GM12878 (cell line): ENCODE measurements around the gene POSTN. TPM values are rescaled to one million over a fixed set of nuclear protein-coding genes. Genes with fewer than 3 reads are reported as not detected.

Experiments used
- ATAC-seq: fragments of 200-7000 bp; cut with Tn5 transposase; 3 replicates; pipeline ENCODE4 v1.9.1; 2020; ENCODE audit warnings: mild to moderate bottlenecking, moderate library complexity
- BruUV-seq: library from RNA; stranded (reverse); fragments of 400-500 nt; replicated peaks from 2 replicates; lab custom pipeline; 2021; lab: Mats Ljungman, UMichigan
- CTCF ChIA-PET: fragments of 300-600 bp; sonication (Branson Sonifier 250); formaldehyde crosslinking; extraction: SDS; loops from one replicate; lab custom pipeline; 2021; ENCODE audit warnings: inconsistent platforms; lab: Yijun Ruan, JAX
- POLR2A ChIA-PET: fragments of 350-600 bp; formaldehyde crosslinking; extraction: SDS; loops from one replicate; lab custom pipeline; 2021; ENCODE audit warnings: inconsistent platforms; lab: Charles Lee
- RAD21 ChIA-PET: fragments of 300-600 bp; sonication (Branson Sonifier 250); formaldehyde crosslinking; loops from one replicate; lab custom pipeline; 2023; ENCODE audit warnings: antibody characterized with exemption; ENCODE audit not compliant: unreplicated experiment; lab: Charles Lee
- SMC1A ChIA-PET: fragments of 300-600 bp; sonication (Branson Sonifier 250); formaldehyde crosslinking; loops from one replicate; lab custom pipeline; 2023; ENCODE audit not compliant: unreplicated experiment, uncharacterized antibody; lab: Charles Lee
- DNase-seq: peaks from one replicate; pipeline ENCODE4 v3.0.0-alpha.2; 2011; ENCODE audit warnings: low read depth, low spot score
- FAIRE-seq: peaks from 3 replicates; lab custom pipeline; 2011; peaks lifted over from hg19 to GRCh38; lab: Jason Lieb, UNC
- H2AFZ ChIP-seq: 2 replicates; pipeline ENCODE4 v1.6.0; 2011; ENCODE audit warnings: low read depth, low read length, control low read depth; ENCODE audit not compliant: control insufficient read depth
- H3K27ac ChIP-seq: 2 replicates; pipeline ENCODE4 v1.5.1; 2011; ENCODE audit warnings: control low read depth; ENCODE audit not compliant: control insufficient read depth, insufficient read depth
- H3K27me3 ChIP-seq, 2 experiments: replicated peaks in 1 of 2; 2 replicates each; pipeline versions ENCODE4 v1.6.0 to v1.6.1; 2011; ENCODE audit warnings: low read length in 1 of 2; ENCODE audit not compliant: control insufficient read depth in 2 of 2, insufficient read depth in 2 of 2
- H3K36me3 ChIP-seq, 2 experiments: 2 replicates each; pipeline ENCODE4 v1.5.1; 2011; ENCODE audit warnings: low read length in 1 of 2; ENCODE audit not compliant: control insufficient read depth in 2 of 2, insufficient read depth in 2 of 2
- H3K4me1 ChIP-seq: 2 replicates; pipeline ENCODE4 v1.6.1; 2011; ENCODE audit warnings: mild to moderate bottlenecking, low read length, moderate library complexity, mixed read lengths; ENCODE audit not compliant: control insufficient read depth, insufficient read depth
- H3K4me2 ChIP-seq: 2 replicates; pipeline ENCODE4 v1.6.0; 2011; ENCODE audit warnings: control low read depth; ENCODE audit not compliant: control insufficient read depth, insufficient read depth
- H3K4me3 ChIP-seq: fragments of 200-600 bp; sonication (generic); 2 replicates; pipeline ENCODE4 v1.5.1; 2016
- H3K79me2 ChIP-seq: 2 replicates; pipeline ENCODE4 v1.6.0; 2011; ENCODE audit warnings: low read length; ENCODE audit not compliant: control insufficient read depth, insufficient read depth
- H3K9ac ChIP-seq: 2 replicates; pipeline ENCODE4 v1.8.0; 2011; ENCODE audit warnings: low read length, control low read depth, mixed read lengths; ENCODE audit not compliant: control insufficient read depth, insufficient read depth
- H3K9me3 ChIP-seq: replicated peaks from 3 replicates; pipeline ENCODE4 v1.5.1; 2011; ENCODE audit warnings: mild to moderate bottlenecking, low read length; ENCODE audit not compliant: control insufficient read depth, insufficient read depth
- H4K20me1 ChIP-seq: 2 replicates; pipeline ENCODE4 v1.6.0; 2011; ENCODE audit not compliant: control insufficient read depth, insufficient read depth
- CREM ChIP-seq: IDR thresholded peaks from 2 replicates; pipeline ENCODE4 v1.6.1; 2014; ENCODE audit warnings: antibody characterized with exemption, low read depth
- FOXK2 ChIP-seq: fragments of 450-650 bp; IDR thresholded peaks from 2 replicates; pipeline ENCODE4 v1.6.1; 2017; ENCODE audit warnings: mild to moderate bottlenecking, moderate library complexity
- FOXM1 ChIP-seq: IDR thresholded peaks from 2 replicates; pipeline ENCODE4 v1.6.1; 2012; ENCODE audit warnings: low read depth, mild to moderate bottlenecking, inconsistent platforms, low read length, moderate library complexity
- GATAD2B ChIP-seq: fragments of 450-650 bp; conservative IDR thresholded peaks from 2 replicates; pipeline ENCODE4 v1.6.1; 2017; ENCODE audit warnings: low read depth, mild to moderate bottlenecking, moderate library complexity
- HCFC1 ChIP-seq: fragments of 150-350 bp; IDR thresholded peaks from 2 replicates; pipeline ENCODE4 v1.6.1; 2014; ENCODE audit warnings: low read length
- MYC ChIP-seq: IDR thresholded peaks from 2 replicates; pipeline ENCODE4 v1.6.1; 2011; ENCODE audit warnings: mild to moderate bottlenecking, low read length, moderate library complexity, inconsistent platforms; ENCODE audit not compliant: insufficient read depth, insufficient replicate concordance, insufficient read length, severe bottlenecking
- PAX8 ChIP-seq: fragments of 450-650 bp; IDR thresholded peaks from 2 replicates; pipeline ENCODE4 v1.6.1; 2017; ENCODE audit warnings: mild to moderate bottlenecking, moderate library complexity
- RAD21 ChIP-seq: IDR thresholded peaks from 2 replicates; pipeline ENCODE4 v1.6.1; 2011; ENCODE audit warnings: mild to moderate bottlenecking, low read depth, low read length, moderate library complexity; ENCODE audit not compliant: insufficient read depth
- RCOR1 ChIP-seq: conservative IDR thresholded peaks from 2 replicates; pipeline ENCODE4 v1.6.1; 2012; ENCODE audit warnings: low read depth, low read length, improper control_type of control experiment
- RELA ChIP-seq: fragments of 450-650 bp; IDR thresholded peaks from 2 replicates; pipeline ENCODE4 v1.8.0; 2014; ENCODE audit warnings: borderline replicate concordance; ENCODE audit not compliant: partially characterized antibody
- SIN3A ChIP-seq: IDR thresholded peaks from 2 replicates; pipeline ENCODE4 v1.6.1; 2012; ENCODE audit warnings: low read depth, low read length, improper control_type of control experiment
- SMC3 ChIP-seq: IDR thresholded peaks from 2 replicates; pipeline ENCODE4 v1.6.1; 2011; ENCODE audit warnings: low read length, improper control_type of control experiment, borderline replicate concordance
- STAT1 ChIP-seq: fragments of 450-650 bp; conservative IDR thresholded peaks from 2 replicates; pipeline ENCODE4 v1.6.1; 2014; ENCODE audit warnings: antibody characterized with exemption, mild to moderate bottlenecking
- TBL1XR1 ChIP-seq: IDR thresholded peaks from 2 replicates; pipeline ENCODE4 v1.6.1; 2012; ENCODE audit warnings: low read depth, low read length, improper control_type of control experiment
- USF2 ChIP-seq: IDR thresholded peaks from 2 replicates; pipeline ENCODE4 v1.6.1; 2011; ENCODE audit warnings: low read depth, low read length, improper control_type of control experiment, borderline replicate concordance
- YBX1 ChIP-seq: fragments of 450-650 bp; IDR thresholded peaks from 2 replicates; pipeline ENCODE4 v1.6.1; 2016; ENCODE audit warnings: antibody characterized with exemption
- ZNF24 ChIP-seq: fragments of 450-650 bp; IDR thresholded peaks from 2 replicates; pipeline ENCODE4 v1.6.1; 2017; ENCODE audit warnings: antibody characterized with exemption, mild to moderate bottlenecking
- ZZZ3 ChIP-seq: IDR thresholded peaks from 2 replicates; pipeline ENCODE4 v1.6.1; 2011; ENCODE audit warnings: low read depth; ENCODE audit not compliant: control insufficient read depth, insufficient read length
- WGBS: methylation state at CpG from one replicate; pipeline ENCODE4 v1.1.6; 2016; ENCODE audit warnings: low lambda C conversion rate; ENCODE audit not compliant: insufficient replicate concordance, insufficient coverage; ENCODE audit errors: missing lambda C conversion rate; 5-methylcytosine and 5-hydroxymethylcytosine counted together
- in situ Hi-C: fragments of 300-500 bp; cut with MboI; formaldehyde crosslinking; loops from 9 replicates; pipeline ENCODE4 v1.14.3; 2018; ENCODE audit warnings: mixed read lengths
- intact Hi-C: fragments of 100-400 bp; cut with micrococcal nuclease; formaldehyde crosslinking; loops from one replicate; pipeline ENCODE4 v1.14.2; 2022; ENCODE audit not compliant: unreplicated experiment
- polyA plus RNA-seq, 11 experiments: library from polyadenylated mRNA; depleted of rRNA in 4 of 11; unstranded in 6 of 11; stranded (reverse) in 5 of 11; fragments of >200 nt; fragmentation: Nextera tagmentation in 4 of 11; fragmentation: Illumina TruSeq in 1 of 11; extraction: Ambion mirVana in 4 of 11; extraction: Trizol in 1 of 11; gene quantifications; 1 replicate in 1 of 11; 2 replicates in 10 of 11; pipeline versions ENCODE4 v1.2.1 to v1.2.3, GENCODE V29; 2011 to 2016; ENCODE audit warnings: inconsistent platforms in 2 of 11, missing spikeins in 2 of 11, low read depth in 1 of 11
- total RNA-seq, 4 experiments: library from RNA; depleted of rRNA in 3 of 4; stranded (reverse); fragments of >200 nt in 3 of 4; fragmentation: Illumina TruSeq in 1 of 4; extraction: Trizol in 1 of 4; gene quantifications; 2 replicates each; pipeline versions ENCODE4 v1.2.1 to v1.2.3, GENCODE V29; 2013 to 2021

POSTN gene
- total and polyA plus RNA-seq, 10 of the 15 experiments (the other 5 are each of a cell fraction or from before 2014, with no cell fraction given): 0.05 to 0.13 (median 0.08) TPM; not detected in 7

GRCh38 chr13:37597477-37598025 is 1.0 kb downstream of the POSTN start:
- ATAC-seq (no peak), FAIRE-seq (no peak)
- no peak overlapping the region for H2AFZ ChIP-seq
- no peak overlapping the region for H3K4me3 ChIP-seq
- H3K4me1 ChIP-seq: no peaks in the 10 kb centered on the region
- in situ Hi-C loops: no loop called here
- RAD21 ChIA-PET: no interaction called here
- H3K9me3 ChIP-seq: no peaks in the 10 kb centered on the region
- H3K79me2 ChIP-seq: no peaks in the 10 kb centered on the region
- H3K27me3 ChIP-seq: no peaks in the 10 kb centered on the region
- intact Hi-C loops: no loop called here
- no TSS peak for BruUV-seq
- no peaks in the 10 kb centered on the region for H3K36me3 ChIP-seq
- H4K20me1 ChIP-seq: no peaks in the 10 kb centered on the region
- TF ChIP-seq STAT1 (no peak), YBX1 (no peak), SIN3A (no peak), RCOR1 (no peak), GATAD2B (no peak), ZNF24 (no peak), FOXK2 (no peak), RAD21 (no peak), USF2 (no peak), PAX8 (no peak), TBL1XR1 (no peak), HCFC1 (no peak), ZZZ3 (no peak), MYC (no peak), CREM (no peak), RELA (no peak), FOXM1 (no peak), SMC3 (no peak)
- TF ChIP-seq, all 136 proteins: peak for 0
- no peak overlapping the region for H3K4me2 ChIP-seq
- ChIA-PET POLR2A (no interaction called here), CTCF (no interaction called here), SMC1A (no interaction called here)
- no peak for DNase-seq
- WGBS: 0% methylated on average over 2 of the region's 2 CpGs
- no peak overlapping the region for H3K27ac ChIP-seq
- no peak overlapping the region for H3K9ac ChIP-seq
